GM21390 (cell line): ENCODE data around the gene HMGN2.
"Not testable (repeated sequence)": the region's sequence is repeated elsewhere in the genome, so short reads cannot be mapped to it uniquely, and the experiment has no call there.

ENCODE experiments used
- ATAC-seq: cut with Tn5 transposase; IDR thresholded peaks from one replicate; pipeline ENCODE4 v1.9.1; 2021; ENCODE audit not compliant: unreplicated experiment

The HMGN2 gene

DNA sequence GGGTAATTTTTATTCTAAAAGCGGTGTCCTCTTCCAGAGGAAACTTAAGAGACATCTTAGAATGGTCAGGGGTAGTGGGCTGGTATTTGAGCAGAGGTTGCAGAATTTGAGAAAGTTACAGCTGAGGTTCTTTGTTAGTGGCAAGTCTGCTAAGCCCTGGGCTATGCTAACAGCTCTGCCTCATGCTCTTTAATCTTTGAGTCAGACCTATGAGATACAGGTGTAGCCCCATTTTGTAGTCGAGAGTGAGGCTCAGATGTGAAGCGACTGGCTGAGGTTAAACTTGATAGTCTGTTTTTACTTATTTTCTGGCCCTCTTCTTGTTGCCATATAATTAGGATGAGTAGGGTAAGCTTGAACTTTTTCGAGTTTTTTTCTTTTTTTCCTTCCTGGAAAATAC lies 4.7 kb downstream of the HMGN2 start:
- ATAC-seq: no peak

DNA sequence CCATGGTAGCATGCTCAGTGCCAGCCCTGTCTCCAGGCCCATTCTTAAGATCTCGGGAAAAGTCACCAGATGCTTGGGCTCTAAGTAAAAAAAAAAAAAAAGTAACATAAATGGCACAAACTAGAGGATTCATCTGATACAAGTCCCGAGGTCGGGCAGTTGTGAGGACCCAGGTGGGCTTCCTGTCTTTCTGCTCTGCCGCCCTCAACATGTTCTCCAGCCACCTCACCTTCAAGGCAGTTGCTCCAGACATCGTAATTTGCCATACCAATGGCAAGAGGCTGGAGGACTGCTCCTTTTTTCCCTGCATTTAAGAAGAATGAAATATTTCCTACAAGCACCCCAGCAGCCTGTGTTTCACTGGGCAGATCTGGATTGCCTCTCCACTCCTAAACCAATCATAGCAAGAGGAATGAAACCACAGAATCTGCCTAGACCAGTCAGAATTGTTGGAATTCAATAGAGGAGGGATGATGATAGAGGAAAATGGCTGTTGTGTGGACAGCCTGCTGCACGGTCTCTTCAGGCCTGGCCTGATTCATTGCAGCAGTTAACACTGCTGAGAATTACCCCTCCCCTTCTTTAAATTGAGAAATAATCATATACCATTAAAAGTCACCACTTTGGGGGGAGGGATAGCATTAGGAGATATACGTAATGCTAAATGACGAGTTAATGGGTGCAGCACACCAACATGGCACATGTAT lies 5.4 kb downstream of the HMGN2 start:
- no peak for ATAC-seq

DNA sequence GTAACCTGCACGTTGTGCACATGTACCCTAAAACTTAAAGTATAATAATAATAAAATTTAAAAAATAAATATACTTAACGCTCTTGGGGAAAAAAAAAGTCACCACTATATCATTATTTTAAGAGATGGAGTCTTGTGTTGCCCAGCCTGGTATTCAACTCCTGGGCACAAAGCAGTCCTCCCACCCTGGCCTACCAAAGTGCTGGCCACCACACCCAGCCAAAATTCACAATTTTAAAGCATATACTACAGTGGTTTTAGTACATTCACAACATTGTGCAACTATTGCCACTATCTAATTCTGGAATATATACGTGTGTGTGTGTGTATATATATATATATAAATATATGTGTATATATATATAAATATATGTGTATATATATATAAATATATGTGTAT lies 5.9 kb downstream of the HMGN2 start:
- no peak for ATAC-seq

DNA sequence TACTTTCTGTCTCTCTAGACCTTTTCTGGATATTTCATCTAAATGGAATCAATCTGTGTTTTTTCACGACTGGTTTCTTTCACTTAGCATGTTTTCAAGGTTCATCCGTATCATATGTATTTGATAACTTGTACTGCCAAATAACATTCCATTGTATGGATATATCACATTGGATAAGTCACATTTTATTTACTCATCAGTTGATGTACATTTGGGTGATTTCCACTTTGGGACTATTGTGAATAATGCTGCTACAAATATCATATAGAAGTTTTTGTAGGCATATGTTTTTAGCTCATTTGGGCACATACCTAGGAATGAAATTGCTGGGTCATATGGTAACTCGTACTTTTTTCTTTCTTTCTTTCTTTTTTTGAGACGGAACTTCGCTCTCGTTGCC lies 6.7 kb downstream of the HMGN2 start:
- no peak for ATAC-seq

DNA sequence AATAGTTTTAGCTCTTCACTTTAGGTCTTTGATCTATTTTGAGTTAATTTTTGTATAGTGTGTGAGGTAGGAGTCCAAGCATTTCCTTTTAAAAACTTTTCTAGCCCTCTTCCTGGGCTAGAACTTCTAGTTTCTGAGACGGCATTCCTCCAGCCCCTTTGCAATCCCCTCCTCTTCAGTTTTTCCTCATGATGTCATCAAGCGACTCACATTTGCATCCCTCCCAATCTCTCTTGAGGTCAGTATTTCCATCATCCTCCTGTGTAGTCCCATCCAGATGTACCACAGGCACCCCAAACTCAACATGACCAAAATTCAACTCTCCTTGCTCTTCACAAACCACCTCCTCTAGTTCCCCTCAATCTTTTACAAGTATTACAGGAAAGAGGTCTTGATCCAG lies 10.7 kb downstream of the HMGN2 start:
- no peak for ATAC-seq

DNA sequence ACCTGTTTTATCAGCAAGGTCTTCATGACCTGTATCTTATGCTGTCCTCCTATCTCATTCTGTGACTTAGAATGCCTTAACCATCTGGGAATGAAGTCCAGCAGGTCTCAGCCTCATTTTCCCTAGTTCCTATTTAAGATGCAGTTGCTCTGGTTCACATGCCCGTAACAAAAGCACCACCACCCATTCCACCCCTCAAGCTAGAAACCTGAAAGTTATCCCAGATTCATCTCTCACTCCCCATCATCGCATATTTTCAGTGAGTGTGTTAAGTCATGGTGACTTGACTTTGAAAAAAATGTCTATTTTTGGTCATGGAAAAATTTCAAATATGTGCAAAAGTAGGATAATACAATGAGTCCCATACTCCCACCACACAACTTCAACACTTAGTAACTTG lies 11.7 kb downstream of the HMGN2 start:
- ATAC-seq: no peak

DNA sequence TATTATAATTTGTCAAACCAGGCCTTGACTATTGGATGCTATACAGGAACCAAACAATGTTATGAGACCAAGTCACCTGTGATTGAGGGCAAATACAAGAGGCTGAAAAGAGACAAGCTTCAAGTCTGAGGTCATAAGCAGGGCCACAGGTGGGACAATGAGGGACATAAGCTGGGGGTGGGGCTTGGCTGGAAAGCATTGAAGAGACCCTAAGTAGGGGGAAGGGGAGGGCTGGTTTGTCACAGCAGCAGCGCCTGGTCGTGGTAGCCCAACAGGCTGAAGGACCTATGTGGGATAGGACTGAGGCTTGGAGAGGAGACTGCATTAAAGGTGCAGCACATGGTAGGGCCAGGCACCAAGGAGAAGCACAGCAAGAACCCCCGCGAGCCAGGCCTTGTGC lies 17.9 kb downstream of the HMGN2 start:
- ATAC-seq: no peak

DNA sequence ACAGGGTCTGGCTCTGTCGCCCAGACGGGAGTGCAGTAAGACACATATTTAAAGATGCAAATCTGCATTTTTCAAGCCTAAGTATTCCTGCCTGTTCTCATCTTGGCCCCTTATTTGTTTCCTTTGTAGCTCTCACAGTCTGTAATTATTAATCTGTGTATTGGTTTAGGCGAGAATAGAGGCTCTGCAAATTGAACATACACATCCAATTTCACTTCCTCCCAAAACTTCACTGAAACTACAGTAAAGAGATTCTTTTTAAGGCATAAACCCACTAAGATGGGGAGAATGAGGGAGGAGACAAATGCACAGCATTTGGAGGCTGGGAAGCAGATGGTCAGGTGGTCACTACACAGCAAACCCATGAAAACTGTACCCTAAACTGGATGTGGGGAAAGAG lies 21.0 kb downstream of the HMGN2 start:
- ATAC-seq: no peak

DNA sequence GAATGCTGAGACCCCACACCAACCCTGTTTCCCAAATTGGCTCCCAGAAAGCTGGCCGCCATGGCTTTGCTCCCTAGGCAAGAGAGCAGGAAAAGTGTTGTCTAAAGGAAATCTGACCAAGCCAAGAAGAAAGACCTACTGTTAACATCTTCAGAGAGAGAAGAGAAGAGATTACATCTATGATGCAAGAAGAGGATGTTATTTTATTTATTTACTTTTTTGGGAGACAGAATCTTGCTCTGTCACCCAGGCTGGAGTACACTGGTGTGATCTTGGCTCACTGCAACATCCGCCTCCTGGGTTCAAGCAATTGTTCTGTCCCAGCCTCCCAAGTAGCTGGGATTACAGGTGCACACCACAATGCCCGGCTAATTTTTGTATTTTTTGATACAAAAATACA lies 21.7 kb downstream of the HMGN2 start:
- no peak for ATAC-seq

DNA sequence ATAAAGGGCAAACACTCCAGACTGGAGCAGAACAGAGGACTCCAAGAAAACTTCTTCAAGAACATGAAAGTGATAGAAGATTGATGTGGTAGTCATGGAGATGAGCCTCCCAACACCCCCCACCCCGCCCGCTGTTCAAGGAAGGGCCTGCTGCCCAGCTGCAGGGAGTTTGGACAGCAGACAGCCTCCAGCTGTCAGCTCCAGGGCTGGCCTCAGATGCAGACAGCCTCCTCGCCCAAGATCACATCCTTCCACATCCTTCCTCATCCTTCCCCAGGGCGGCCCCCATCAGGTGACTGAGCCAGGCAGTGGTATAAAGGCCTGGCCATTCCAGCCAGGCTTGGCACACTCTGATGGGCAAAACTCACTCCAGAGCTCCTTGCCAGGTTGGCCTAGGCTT lies 24.6 kb downstream of the HMGN2 start:
- no peak for ATAC-seq

DNA sequence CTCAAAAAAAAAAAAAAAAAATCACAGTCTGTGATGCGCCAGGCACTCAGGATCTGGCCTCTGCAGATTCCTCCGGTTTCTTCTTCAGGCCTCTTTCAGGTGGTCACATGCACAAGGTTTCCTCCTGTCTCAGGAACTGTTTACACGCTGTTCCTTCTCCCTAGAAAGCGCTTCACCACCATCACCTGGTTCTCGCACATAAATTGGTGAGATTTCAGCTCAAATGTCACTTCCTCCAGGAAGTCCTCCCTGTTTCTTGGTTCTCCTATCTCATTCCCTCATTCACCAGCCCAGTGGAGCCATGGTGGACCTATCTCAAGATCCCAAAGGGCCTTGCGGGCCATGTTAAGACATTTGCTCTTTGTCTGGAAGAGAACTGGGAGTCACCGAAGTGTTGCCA lies 26.7 kb downstream of the HMGN2 start:
- no peak for ATAC-seq

DNA sequence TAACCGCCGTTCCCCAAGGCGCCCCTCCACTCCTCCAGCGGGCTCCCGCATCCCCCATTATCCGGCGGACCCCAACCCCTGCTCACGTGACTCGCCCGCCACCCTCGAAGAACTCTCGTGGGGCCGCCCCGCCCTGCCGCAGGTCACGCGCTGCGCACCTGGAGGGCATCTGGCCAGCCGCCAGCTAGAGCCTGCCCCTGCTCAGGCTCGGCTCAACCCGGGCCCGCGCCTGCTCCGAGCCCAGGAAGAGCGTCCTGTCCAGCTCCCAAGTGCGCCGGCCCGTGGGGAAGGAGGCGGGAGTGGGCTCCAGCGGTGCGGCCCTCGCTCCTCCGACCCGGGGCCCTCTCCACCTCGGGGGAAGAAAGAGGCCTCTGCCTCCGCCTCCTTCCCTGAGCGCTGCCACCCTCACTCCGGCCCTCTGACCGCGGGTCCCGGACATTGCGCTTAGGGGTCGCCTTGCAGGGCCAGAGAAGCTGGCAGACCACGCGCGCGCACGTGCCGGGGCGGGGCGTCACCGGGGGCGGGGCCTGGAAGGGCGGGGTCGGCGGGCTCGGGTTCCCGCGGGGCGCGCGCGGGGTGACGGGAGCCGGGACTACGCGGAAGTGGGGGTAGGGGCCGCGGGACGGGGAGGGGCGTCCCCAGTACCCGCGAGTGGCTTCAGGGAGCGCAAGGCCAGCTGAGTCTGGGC lies 28.4 kb downstream of the HMGN2 start:
- peak; percentile 53 for ATAC-seq

DNA sequence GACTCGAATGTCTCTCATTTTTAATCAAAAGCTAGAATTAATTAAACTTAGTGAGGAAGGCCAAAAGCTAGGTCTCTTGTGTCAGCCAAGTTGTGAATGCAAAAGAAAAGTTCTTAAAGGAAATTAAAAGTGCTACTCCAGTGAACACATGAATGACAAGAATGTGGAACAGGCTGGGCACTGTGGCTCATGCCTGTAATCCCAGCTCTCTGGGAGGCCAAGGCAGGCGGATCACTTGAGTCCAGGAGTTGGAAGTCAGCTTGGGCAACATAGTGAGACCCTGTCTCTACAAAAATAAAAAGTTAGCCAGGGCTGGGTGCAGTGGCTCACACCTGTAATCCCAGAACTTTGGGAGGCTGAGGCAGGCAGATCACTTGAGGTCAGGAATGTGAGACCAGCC lies 38.5 kb downstream of the HMGN2 start:
- ATAC-seq: not testable (repeated sequence)

DNA sequence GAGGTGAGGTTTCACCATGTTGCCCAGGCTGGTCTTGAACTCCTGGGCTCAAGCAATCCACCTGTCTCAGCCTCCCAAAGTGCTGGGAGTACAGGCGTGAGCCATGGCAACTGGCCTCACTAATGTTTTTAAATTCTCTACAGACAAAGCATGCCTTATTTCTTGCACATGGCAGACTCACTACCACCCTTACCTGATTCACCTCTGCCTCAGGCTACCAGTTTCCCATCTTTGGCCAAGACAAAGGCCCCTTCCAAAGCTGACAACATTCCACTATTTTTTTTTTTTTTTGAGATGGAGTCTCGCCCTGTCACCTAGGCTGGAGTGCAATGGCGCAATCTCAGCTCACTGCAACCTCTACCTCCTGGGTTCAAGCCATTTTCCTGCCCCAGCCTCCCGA lies 43.6 kb downstream of the HMGN2 start:
- ATAC-seq: not testable (repeated sequence)

DNA sequence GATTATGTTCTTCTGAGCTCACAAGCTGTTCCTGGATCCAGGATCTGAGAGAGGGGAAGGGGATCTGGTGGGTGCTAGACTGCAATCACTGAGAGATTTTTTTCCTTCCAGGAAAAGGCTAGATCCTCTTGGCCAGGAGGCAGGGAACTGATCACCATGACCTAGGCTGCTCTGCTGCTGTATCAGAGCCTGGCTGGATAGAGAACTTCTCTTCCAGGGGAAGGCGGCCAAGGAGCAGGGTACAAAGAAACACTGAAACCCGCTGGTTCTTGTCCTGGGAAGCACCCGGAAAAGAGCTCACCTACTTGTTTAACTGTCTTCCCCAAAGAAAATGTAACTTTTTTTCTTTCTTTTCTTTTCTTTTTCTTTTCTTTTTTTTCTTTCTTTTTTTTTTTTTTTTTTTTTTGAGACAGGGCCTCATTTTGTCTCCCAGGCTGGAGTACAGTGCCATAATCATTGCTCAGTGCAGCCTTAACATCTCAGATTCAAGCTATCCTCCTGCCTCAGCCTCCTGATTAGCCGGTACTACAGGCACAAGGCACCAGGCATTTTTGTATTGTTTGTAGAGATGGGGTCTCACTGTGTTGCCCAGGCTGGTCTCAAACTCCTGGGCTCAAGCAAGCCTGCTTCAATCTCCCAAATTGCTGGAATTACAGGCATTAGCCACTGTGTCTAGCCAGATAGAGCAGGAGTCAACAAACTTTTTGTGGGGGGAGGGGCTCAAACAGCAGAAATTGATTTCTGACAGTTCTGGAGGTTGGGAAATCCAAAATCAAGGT lies 44.9 kb downstream of the HMGN2 start:
- no peak for ATAC-seq

DNA sequence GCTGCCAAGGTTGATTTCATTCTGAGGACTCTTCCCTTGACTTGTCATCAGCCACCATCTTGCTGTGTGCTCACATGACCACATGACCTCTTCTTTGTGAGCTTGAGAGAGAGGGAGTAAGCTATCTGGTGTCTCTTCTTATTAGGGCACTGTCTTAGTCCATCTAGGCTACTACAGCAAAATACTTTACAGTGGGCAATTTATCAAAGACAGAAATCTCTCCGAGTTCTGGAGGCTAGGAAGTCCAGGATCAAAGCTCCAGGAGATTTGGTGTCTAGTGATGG lies 45.5 kb downstream of the HMGN2 start:
- ATAC-seq: no peak

DNA sequence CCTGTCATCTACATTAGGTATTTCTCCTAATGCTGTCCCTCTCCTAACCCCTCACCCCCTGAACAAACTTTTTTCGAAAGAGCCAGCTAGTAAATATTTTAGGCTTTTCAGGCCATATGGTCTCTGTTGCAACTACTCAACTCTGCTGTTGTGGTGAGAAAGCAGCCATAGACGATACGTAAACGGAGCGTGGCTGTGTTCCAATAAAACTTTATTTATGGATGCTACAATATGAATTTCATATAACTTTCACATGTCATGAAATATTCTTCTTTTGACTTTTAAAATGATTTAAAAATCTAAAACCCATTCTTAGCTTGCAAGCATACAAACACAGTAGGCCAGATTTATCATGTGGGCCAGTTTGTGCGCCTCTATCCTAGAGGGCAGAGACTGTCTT lies 46.1 kb downstream of the HMGN2 start:
- ATAC-seq: no peak

DNA sequence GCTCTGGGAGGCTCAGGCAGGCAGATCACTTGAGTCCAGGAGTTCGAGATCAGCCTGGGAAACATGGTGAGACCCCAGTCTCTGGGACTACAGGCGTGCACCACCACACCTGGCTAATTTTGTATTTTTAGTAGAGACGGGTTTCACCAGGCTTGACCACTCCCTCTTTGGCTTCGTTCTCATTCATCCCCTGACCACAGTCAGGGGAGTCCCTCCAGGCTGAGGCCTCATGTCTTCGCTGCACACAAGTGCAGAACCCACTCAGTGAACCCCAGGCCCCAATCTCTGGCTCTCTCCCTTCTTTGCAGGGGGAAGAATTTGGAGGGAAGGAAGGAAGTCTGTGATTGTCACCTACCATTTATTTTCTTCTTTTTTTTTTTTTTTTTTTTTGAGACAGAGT lies 48.1 kb downstream of the HMGN2 start:
- no peak for ATAC-seq

DNA sequence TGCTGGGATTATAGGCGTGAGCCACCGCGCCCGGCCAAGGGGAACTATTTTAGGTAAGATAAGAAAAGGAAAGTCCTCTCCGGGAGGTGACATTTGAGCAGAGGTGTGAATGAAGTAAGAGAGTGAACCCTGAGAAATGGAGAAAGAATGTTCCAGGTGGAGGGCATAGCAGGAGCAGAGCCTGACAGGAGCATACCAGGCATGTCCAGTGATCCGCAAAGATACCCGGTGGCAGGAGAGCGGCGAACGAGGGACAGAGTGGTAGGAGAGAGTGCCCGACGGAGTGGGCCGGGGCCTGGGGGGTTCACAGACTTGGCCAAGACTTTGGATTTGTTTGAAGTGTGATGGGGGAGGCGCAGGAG lies 49.4 kb downstream of the HMGN2 start:
- ATAC-seq: no peak

DNA sequence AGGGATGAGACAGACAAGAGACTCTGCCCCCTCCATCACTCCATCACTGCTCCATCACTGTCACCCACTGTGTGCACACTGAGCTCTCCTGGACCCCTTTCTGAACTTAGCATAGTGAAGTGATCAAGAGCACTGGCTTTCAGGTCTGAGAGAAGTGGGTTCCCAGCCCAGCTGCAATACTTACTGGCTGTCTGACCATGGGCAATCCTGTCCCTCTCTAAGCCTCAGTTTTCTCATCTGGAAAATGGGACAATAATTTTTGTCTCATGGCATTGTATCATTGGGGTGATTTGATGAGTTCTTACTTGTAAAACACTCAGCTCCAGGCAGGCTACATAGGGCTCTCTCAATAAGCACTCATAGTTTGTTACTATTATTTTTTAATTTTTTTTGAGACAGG lies 49.8 kb downstream of the HMGN2 start:
- no peak for ATAC-seq

DNA sequence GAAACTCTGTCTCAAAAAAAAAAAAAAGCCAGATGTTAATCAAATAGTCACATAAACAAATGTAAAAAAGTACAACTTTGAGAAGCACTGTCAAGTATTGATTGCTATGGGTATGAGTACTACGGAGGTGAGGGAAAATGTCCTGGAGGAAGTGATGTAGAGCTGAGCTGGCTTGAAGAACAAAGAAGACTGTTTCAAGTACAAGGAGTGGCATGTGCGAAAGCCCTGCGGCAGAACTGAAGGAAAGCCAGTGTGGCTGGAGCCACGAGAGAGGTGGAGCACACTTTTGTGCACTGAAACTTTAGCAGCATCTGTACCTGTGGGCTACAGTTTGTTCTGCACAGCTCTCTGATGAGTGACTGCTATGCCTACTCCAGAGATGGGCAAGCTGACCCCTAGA lies 51.9 kb downstream of the HMGN2 start:
- no peak for ATAC-seq
